Activated naive CD8-positive, alpha-beta T cell treated with anti-CD3 and anti-CD28 coated beads, Interleukin-2, amount 10 ng/mL, durations not matched to agents 7 days and 5 days (primary cell): ENCODE results near the gene CD40. TPM values are rescaled to one million over a fixed set of nuclear protein-coding genes. Genes with fewer than 3 reads are reported as not detected.

Experiments
- ATAC-seq: fragments of 150-1000 bp; cut with Tn5 transposase; one replicate; pipeline ENCODE4 v1.10.0; 2021; ENCODE audit warnings: low read depth, moderate library complexity
- POLR2A ChIA-PET: fragments of 350-600 bp; sonication (Branson Sonifier 250); formaldehyde crosslinking; loops from one replicate; lab custom pipeline; 2021; ENCODE audit warnings: antibody characterized with exemption; lab: Charles Lee
- DNase-seq: peaks from one replicate; pipeline ENCODE4 v3.0.0; 2021
- H3K27ac Mint-ChIP-seq: one replicate; pipeline ENCODE4 v1.8.0; 2022; ENCODE audit warnings: mild to moderate bottlenecking, mixed read lengths
- H3K27me3 Mint-ChIP-seq: one replicate; pipeline ENCODE4 v1.8.0; 2022; ENCODE audit warnings: mild to moderate bottlenecking, moderate library complexity, mixed read lengths
- H3K36me3 Mint-ChIP-seq: one replicate; pipeline ENCODE4 v1.8.0; 2021; ENCODE audit warnings: mild to moderate bottlenecking, mixed read lengths
- H3K4me1 Mint-ChIP-seq: one replicate; pipeline ENCODE4 v1.8.0; 2021; ENCODE audit warnings: mixed read lengths
- H3K4me3 Mint-ChIP-seq: one replicate; pipeline ENCODE4 v1.8.0; 2022; ENCODE audit warnings: mild to moderate bottlenecking, moderate library complexity, mixed read lengths
- H3K9me3 Mint-ChIP-seq: one replicate; pipeline ENCODE4 v1.8.0; 2021; ENCODE audit warnings: mixed read lengths
- total RNA-seq, 2 experiments: library from RNA; stranded (reverse); gene quantifications; one replicate each; pipeline ENCODE4 v1.2.3, GENCODE V29; 2021

CD40 gene
- total RNA-seq, 2 experiments from 2014 or later = 3.0 to 3.1 TPM

DNA sequence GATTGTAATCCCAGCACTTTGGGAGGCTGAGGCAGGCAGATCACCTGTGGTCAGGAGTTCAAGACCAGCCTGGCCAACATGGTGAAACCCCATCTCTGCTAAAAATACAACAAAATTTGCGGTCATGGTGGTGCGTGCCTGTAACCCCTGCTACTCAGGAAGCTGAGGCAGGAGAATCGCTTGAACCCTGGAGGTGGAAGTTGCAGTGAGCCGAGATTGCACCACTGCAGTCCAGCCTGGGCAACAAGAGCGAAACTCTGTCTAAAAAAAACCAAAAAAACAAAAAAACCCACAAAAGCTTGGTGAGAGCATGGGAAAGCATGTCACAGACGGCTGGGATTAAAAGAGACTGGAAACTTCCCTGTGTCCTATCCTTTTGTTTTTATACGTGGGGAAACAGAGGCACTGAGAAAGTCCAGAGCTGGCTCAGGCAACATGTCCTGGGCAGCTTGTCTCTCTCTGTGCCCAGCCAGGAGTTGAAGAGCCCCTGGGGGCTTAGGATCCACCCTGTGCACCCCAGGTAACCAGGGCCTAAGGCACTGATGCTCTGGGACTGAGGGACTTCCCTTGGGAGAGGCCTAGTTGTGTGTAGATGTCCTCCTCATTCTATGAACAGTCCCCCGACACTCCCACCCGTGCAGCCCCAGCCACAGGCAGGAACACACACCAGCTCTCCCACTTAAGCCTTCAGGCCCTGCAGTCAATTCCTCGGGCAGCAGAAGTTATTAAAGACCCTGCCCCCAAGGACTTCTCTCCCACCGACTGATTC, 16.0 kb downstream of the CD40 start:
- no peak overlapping the region for H3K27ac Mint-ChIP-seq
- H3K27me3 Mint-ChIP-seq = peaks cover 25% of the 10 kb centered on the region
- no peak overlapping the region for H3K4me3 Mint-ChIP-seq
- DNase-seq (no peak), ATAC-seq (no peak)
- no peaks in the 10 kb centered on the region for H3K36me3 Mint-ChIP-seq
- peaks cover 2% of the 10 kb centered on the region for H3K4me1 Mint-ChIP-seq
- H3K9me3 Mint-ChIP-seq = no peaks in the 10 kb centered on the region
- POLR2A ChIA-PET = no interaction called here

DNA sequence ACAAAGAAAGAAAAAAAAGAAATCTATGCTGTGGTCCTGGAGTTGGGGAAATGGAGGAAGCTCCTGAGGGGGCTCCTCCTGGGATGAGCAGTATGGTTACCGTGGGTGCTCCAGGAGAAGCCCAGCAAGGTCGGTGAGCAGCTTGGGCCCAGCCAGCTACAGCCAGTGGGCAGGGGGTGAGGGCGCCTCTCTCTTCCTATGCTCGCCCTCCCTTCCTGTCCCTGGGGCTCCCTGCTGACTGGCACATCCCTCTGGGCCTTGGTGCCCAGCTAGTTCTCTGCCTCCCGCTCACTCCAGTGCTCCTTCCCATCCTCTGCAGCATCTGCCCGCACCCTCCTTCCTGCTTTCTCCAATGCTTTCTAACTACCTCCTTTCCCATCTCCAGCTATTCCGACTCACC, 16.6 kb downstream of the CD40 start:
- Mint-ChIP-seq H3K4me3 (no peak overlapping the region), H3K36me3 (no peaks in the 10 kb centered on the region), H3K27ac (no peak overlapping the region), H3K27me3 (peaks cover 28% of the 10 kb centered on the region), H3K4me1 (peaks cover 2% of the 10 kb centered on the region), H3K9me3 (no peaks in the 10 kb centered on the region)
- no peak for DNase-seq
- no peak for ATAC-seq
- POLR2A ChIA-PET = no interaction called here

DNA sequence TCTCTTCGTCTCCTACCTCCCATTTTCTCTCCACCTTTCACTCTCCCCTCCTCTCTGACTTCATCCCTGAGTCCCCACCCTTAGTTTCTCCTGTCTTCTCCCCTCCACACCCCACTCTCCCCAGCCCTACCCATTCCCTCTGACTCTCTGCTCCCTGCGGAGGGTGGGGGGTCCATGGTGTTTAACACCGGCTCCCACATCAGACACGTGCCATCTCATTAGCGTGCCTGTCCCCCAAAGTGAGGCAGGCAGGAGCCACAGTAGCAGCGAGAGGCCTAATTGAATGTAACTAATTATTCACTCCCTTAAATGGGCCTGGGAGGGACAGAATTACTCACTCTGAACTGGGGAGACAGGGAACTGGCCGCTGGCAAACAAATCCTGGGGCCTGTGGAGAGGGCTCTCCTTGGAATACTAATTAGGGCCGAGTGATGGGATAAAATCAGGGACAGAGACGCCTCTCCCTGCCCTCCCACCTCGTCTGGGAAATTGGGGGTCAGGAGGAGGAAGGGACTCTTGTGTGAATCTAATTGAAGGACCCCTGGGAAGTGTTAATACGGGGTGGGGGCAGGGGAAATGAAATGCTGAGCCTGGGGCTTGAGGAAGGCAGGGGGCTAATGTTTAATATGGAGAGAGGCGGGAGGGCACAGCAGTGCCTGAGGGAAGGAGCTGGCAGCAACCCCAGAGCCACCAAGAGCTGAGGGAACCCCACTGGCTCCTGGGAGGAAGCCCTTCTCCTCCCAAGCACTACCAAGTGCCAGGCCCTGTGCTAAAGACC, 17.9 kb downstream of the CD40 start:
- POLR2A ChIA-PET = no interaction called here
- no peaks in the 10 kb centered on the region for H3K9me3 Mint-ChIP-seq
- no peak overlapping the region for H3K4me3 Mint-ChIP-seq
- ATAC-seq (no peak), DNase-seq (no peak)
- H3K27ac Mint-ChIP-seq = no peak overlapping the region
- H3K36me3 Mint-ChIP-seq = no peaks in the 10 kb centered on the region
- peaks cover 2% of the 10 kb centered on the region for H3K4me1 Mint-ChIP-seq
- peaks cover 29% of the 10 kb centered on the region for H3K27me3 Mint-ChIP-seq

DNA sequence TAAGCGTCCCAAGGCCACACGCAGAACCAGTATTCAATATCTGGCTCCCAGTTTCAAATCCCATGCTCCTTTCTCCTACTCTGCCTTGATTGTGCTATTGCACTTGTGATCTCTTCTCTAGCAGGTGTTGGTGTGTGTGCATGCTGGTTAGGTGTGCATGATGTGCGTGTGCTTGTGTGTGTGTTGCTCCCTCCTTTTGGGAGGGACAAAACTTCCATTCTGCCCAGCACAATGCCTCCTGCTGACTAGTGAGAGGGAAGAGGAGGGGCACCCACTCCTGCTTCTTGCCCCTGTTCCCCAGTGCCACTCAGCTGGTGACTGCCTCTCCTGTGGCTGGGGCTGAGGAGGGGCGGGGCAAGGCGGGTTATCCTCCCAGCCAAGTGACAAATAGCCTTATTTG, 19.7 kb downstream of the CD40 start:
- ATAC-seq (no peak), DNase-seq (no peak)
- Mint-ChIP-seq H3K4me1 (peaks cover 1% of the 10 kb centered on the region), H3K27ac (no peak overlapping the region), H3K27me3 (peaks cover 31% of the 10 kb centered on the region), H3K4me3 (no peak overlapping the region), H3K9me3 (no peaks in the 10 kb centered on the region), H3K36me3 (no peaks in the 10 kb centered on the region)
- POLR2A ChIA-PET = no interaction called here

DNA sequence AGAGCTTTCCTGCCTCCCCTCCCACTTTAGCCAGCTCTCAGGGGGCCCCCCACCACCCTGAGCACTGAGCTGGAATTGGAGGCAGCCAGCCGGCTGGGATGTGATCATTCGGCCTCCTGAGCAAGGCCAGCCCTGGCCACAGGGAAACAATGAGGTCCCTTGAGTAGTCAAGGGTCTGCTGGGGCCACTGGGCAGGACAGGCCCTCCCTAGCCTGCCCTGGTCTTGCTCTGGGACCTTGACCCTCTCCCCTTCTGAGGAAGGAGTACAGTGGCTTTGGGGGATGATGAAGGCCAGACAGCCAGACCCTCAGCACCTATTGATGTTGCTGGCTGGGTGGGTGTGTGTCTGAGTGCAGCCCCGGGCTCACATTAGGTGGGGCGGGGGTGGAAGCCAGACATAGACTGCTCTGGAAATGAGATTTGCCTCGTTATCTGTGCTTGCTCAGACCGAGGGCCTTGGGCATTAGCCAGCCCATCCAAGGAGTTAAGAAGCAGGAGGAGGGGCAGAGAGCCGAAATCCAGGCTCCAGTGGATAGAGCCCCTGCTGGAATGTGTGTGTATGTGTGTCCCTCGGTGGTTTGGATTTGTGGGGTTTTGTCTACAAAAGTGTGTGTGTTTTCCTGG, 21.3 kb downstream of the CD40 start:
- DNase-seq (no peak), ATAC-seq (no peak)
- Mint-ChIP-seq H3K27ac (no peak overlapping the region), H3K4me1 (no peaks in the 10 kb centered on the region), H3K4me3 (no peak overlapping the region), H3K36me3 (no peaks in the 10 kb centered on the region), H3K9me3 (no peaks in the 10 kb centered on the region), H3K27me3 (peaks cover 31% of the 10 kb centered on the region)
- POLR2A ChIA-PET = no interaction called here

DNA sequence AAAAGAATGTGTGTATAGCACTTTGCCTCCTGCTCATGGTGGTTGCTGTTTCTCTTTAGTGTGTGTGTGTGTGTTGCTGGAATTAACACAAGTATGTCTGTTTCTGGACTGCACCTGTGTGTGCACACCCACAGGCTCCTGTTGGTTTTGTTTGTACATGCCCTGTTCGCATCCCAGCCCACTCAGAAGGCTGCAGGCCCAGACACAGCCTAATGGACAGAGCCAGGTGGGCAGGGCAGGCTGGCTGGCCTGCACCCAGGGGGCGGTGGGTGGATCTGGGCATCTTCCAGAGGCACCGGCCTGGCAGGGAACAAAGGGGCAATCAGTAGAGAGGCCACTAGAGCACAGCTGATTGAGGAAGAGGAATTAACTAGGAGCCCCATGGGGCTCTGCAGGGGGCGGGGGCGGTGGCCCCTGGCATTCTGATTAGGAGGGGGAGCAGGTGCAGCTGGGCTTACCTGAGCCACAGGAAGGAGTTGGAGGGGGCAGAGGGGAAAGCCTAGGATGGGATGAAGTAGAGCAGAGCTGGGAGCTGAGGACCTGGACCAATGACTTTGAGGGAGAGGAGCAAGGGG, 21.9 kb downstream of the CD40 start:
- Mint-ChIP-seq H3K4me1 (no peaks in the 10 kb centered on the region), H3K9me3 (no peaks in the 10 kb centered on the region), H3K27ac (no peak overlapping the region), H3K36me3 (no peaks in the 10 kb centered on the region), H3K4me3 (no peak overlapping the region), H3K27me3 (peaks cover 29% of the 10 kb centered on the region)
- POLR2A ChIA-PET = no interaction called here
- ATAC-seq (no peak), DNase-seq (no peak)

DNA sequence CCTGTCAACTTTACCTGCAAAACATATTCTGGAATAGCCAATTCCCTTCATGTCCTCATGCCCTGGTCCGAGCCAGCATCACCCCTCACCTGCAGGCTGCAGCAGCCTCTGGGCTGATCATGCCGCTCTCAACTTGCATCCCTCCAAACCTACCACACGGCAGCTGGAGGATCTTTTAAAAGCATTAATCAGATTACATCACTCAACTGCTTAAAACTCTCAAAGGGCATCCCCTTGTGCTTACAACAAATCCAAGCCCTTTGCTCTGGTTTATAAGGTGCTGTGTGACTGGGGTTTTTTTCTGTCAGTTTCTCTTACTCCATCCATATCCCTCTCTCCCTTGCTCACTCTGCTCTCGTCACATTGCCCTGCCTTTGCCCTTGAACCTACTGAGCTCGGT, 24.0 kb downstream of the CD40 start:
- no peaks in the 10 kb centered on the region for H3K9me3 Mint-ChIP-seq
- POLR2A ChIA-PET = no interaction called here
- no peak overlapping the region for H3K4me3 Mint-ChIP-seq
- H3K27ac Mint-ChIP-seq = no peak overlapping the region
- H3K27me3 Mint-ChIP-seq = peaks cover 20% of the 10 kb centered on the region
- no peaks in the 10 kb centered on the region for H3K4me1 Mint-ChIP-seq
- DNase-seq (no peak), ATAC-seq (no peak)
- H3K36me3 Mint-ChIP-seq = no peaks in the 10 kb centered on the region

DNA sequence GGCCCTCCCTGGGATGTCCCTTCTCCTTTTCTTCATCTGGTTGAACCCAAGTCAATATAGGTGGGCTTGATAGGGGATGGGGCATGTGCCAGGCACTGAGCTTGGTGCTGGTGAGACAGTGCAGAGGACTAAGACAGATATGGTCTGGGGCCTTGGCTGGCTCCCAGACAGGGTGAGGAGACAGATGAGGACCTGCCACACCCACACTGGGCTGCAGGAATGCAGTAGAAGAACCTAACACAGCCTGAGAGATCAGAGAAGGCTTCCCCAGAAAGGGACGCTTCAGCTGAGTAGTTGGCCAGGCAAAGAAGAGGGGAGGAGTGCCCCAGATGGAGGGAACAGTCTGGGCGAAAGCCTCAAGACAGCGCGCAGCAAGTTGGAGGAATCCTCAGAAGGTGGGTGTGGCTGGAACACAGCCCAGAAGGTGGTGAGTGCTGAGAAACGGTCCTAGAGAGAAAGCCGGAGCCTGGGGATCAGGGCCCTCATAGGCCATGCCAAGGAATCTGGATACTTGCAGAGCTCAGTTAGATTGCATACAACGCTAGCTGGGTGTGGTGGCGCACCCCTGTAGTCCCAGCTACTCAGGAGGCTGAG, 26.4 kb downstream of the CD40 start:
- Mint-ChIP-seq H3K4me1 (no peaks in the 10 kb centered on the region), H3K27ac (no peak overlapping the region), H3K9me3 (no peaks in the 10 kb centered on the region), H3K27me3 (peaks cover 17% of the 10 kb centered on the region), H3K36me3 (no peaks in the 10 kb centered on the region), H3K4me3 (no peak overlapping the region)
- ATAC-seq (no peak), DNase-seq (no peak)
- POLR2A ChIA-PET = no interaction called here

DNA sequence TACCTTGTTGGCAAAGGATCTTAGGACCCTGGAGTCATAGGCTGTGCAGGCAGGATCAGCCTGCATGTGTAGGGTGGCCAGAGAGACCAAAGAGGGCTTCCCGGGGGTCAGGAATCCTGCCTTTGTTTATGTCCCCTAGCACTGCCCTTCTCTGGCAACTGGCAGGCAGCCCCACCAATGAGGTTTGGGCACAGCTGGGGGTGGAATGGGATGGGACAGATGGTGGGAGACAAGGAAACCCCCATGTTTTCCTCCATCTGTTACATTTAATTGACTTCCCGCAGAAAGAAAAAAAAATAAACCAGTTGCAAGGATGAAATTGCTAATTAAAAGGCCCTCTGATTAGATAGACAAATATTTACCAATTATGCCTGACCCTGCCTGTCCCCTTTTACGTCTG, 27.6 kb downstream of the CD40 start:
- ATAC-seq (no peak), DNase-seq (no peak)
- Mint-ChIP-seq H3K9me3 (no peaks in the 10 kb centered on the region), H3K4me3 (no peak overlapping the region), H3K27ac (no peak overlapping the region), H3K27me3 (peaks cover 12% of the 10 kb centered on the region), H3K36me3 (no peaks in the 10 kb centered on the region), H3K4me1 (no peaks in the 10 kb centered on the region)
- POLR2A ChIA-PET = no interaction called here

DNA sequence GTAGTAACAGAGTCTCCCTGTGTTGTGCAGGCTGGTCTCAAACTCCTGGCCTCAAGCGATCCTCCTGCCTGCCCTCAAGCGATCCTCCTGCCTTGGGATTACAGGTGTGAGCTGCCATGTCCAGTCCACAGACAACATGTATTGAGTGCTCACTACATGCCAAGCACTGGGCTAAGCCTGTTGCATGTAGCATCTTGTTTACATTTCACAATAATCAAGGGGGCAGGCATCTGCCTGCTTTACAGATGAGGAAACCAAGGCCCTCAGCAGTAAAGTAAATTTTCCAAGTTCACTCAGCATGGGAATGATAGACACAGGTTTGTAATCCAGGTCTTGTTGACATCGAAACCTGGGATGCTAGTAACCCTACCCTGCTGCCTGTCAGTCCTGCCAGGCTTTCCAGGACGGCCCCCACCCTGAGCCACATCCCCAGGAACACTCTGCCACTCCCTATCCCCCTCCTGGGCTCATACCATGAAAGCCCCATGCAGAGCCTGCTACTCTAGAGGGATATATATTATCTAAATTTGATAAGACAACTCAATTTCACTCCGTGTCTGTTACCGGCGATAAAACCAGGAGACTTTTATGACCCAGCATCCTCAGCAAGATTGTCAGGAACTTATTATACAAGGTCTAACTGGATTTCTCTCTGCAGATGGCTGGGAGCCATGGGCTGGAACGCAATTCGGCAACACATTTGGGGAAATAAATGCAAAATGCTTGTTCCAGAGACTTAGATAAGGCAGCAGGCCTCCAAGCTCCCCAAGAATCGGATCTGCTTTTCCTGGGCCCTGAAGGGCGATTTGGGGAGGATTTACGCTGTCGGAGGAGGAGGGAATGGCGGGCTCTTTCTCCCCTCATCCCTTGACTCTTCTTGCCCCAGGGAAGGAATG, 30.4 kb downstream of the CD40 start:
- Mint-ChIP-seq H3K27me3 (peaks cover 2% of the 10 kb centered on the region), H3K27ac (no peak overlapping the region), H3K36me3 (no peaks in the 10 kb centered on the region), H3K4me1 (no peaks in the 10 kb centered on the region), H3K9me3 (no peaks in the 10 kb centered on the region), H3K4me3 (no peak overlapping the region)
- ATAC-seq (no peak), DNase-seq (no peak)
- POLR2A ChIA-PET = no interaction called here

DNA sequence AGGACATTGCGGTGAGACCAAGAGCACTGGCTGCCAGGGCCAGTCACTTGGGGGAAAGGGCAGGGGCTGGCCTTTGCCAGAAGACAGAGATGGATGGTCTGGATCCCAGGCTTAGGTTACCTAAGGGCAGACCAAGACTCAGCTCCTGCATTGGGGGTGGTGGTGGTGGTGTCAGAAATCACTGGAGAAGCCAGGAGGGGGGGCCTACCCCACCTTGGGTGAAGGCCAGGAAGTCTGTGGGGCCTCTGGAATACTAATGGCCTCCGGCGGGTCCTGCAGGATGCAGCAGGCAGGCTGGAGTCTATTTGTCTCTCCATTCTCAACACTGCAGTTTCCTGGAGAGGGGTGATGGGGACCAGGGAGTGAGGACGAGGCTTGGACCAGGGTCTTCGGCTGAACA, 32.8 kb downstream of the CD40 start:
- POLR2A ChIA-PET = no interaction called here
- Mint-ChIP-seq H3K4me1 (no peaks in the 10 kb centered on the region), H3K36me3 (no peaks in the 10 kb centered on the region), H3K27ac (no peak overlapping the region), H3K9me3 (no peaks in the 10 kb centered on the region), H3K27me3 (peaks cover 6% of the 10 kb centered on the region), H3K4me3 (no peak overlapping the region)
- DNase-seq (no peak), ATAC-seq (no peak)

DNA sequence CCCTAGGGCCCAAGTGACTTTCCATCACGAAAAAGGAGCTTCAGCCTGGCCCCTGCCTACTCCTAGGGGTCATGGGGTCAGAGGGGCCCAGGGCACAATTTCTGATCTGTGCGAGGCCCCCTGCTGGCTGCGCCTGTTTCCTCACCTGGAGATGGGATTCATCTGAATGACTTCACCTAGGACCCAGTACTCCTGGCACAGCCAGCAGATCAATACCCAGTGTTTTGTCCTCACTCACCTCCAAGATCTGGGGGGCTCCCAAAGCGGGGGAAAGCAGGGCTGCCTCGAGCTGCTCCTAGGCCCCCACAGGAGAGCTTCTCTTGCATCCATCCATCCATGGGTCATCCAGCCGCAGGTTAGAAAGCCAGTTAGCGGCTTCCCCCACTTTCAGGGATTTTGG, 33.8 kb downstream of the CD40 start:
- no peaks in the 10 kb centered on the region for H3K36me3 Mint-ChIP-seq
- no peak overlapping the region for H3K27ac Mint-ChIP-seq
- peak; percentile 40 for DNase-seq
- POLR2A ChIA-PET = no interaction called here
- H3K27me3 Mint-ChIP-seq = peaks cover 6% of the 10 kb centered on the region
- no peak overlapping the region for H3K4me3 Mint-ChIP-seq
- no peak for ATAC-seq
- H3K4me1 Mint-ChIP-seq = no peaks in the 10 kb centered on the region
- no peaks in the 10 kb centered on the region for H3K9me3 Mint-ChIP-seq
